HG03135 (cell line): ENCODE results near the gene RNF166.

Experiments
- ATAC-seq: cut with Tn5 transposase; IDR thresholded peaks from one replicate; pipeline ENCODE4 v1.9.1; 2021; ENCODE audit warnings: mild to moderate bottlenecking, moderate library complexity; ENCODE audit not compliant: unreplicated experiment

Gene RNF166

GRCh38 chr16:88694221-88695087, 11.8 kb downstream of the RNF166 start:
- no peak for ATAC-seq

- no peak for ATAC-seq
Measured at GRCh38 chr16:88693420-88694177, 12.6 kb downstream of the RNF166 start.

GRCh38 chr16:88692861-88693260, 13.3 kb downstream of the RNF166 start:
- no peak for ATAC-seq

GRCh38 chr16:88691924-88692560, 14.2 kb downstream of the RNF166 start:
- ATAC-seq: no peak

GRCh38 chr16:88691129-88691813, 14.9 kb downstream of the RNF166 start:
- no peak for ATAC-seq

GRCh38 chr16:88690341-88691128, 15.7 kb downstream of the RNF166 start:
- ATAC-seq: no peak

- ATAC-seq: no peak
Measured at GRCh38 chr16:88688013-88688778, 18.0 kb downstream of the RNF166 start.

- no peak for ATAC-seq
Measured at GRCh38 chr16:88687676-88688012, 18.6 kb downstream of the RNF166 start.

- ATAC-seq: no peak
Measured at GRCh38 chr16:88687254-88687576, 19.0 kb downstream of the RNF166 start.

GRCh38 chr16:88686439-88687253, 19.6 kb downstream of the RNF166 start, which contains the start of gene SNAI3:
SNAI3 (minus strand) TSS chr16:88686507; CDS start chr16:88686406, 101 bp downstream.
- ATAC-seq: peak; percentile 61

GRCh38 chr16:88686062-88686438, 20.2 kb downstream of the RNF166 start:
- no peak for ATAC-seq

GRCh38 chr16:88685156-88686061, 20.8 kb downstream of the RNF166 start:
- ATAC-seq: no peak

- ATAC-seq: no peak
Measured at GRCh38 chr16:88684569-88685155, 21.5 kb downstream of the RNF166 start.

- peak; percentile 67 for ATAC-seq
Measured at GRCh38 chr16:88681709-88682451, 24.3 kb downstream of the RNF166 start.

- no peak for ATAC-seq
Measured at GRCh38 chr16:88681084-88681680, 25.0 kb downstream of the RNF166 start.

GRCh38 chr16:88680554-88681083, 25.6 kb downstream of the RNF166 start:
- ATAC-seq: no peak
